ENCODE results near the gene PLEKHG3.

The PLEKHG3 gene

GRCh38 chr14:64784006-64784405, 79.8 kb downstream of the PLEKHG3 start:
- DNase-seq (ENCODE audit: low read depth), result no peak

GRCh38 chr14:64786296-64787149, 82.3 kb downstream of the PLEKHG3 start:
- no peak for DNase-seq (ENCODE audit: low read depth)

- no peak for DNase-seq (ENCODE audit: low read depth)
These were observed 83.4 kb downstream of the PLEKHG3 start for GRCh38 chr14:64787619-64788018.

GRCh38 chr14:64788706-64789105, 84.5 kb downstream of the PLEKHG3 start:
- DNase-seq (ENCODE audit: low read depth), result peak; percentile 85

- DNase-seq (ENCODE audit: low read depth), result no peak
These were observed 85.5 kb downstream of the PLEKHG3 start for GRCh38 chr14:64789696-64790095.

GRCh38 chr14:64790478-64790877, 86.3 kb downstream of the PLEKHG3 start:
- no peak for DNase-seq (ENCODE audit: low read depth)

GRCh38 chr14:64792231-64792630, 88.0 kb downstream of the PLEKHG3 start:
- DNase-seq (ENCODE audit: low read depth), result no peak

GRCh38 chr14:64792871-64793560, 88.8 kb downstream of the PLEKHG3 start:
- DNase-seq (ENCODE audit: low read depth), result no peak

- no peak for DNase-seq (ENCODE audit: low read depth)
These were observed 91.0 kb downstream of the PLEKHG3 start for GRCh38 chr14:64795211-64795610.

- no peak for DNase-seq (ENCODE audit: low read depth)
These were observed 91.7 kb downstream of the PLEKHG3 start for GRCh38 chr14:64795921-64796320.

GRCh38 chr14:64796369-64796768, 92.1 kb downstream of the PLEKHG3 start:
- no peak for DNase-seq (ENCODE audit: low read depth)

- DNase-seq (ENCODE audit: low read depth), result no peak
These were observed 95.3 kb downstream of the PLEKHG3 start for GRCh38 chr14:64799555-64799954.
